ENCODE measurements around the gene TJP1. TPM values are rescaled to one million over a fixed set of nuclear protein-coding genes. Genes with fewer than 3 reads are reported as not detected.

Gene TJP1
- 90.6 and 97.8 TPM in 2 replicates for total RNA-seq
- long read RNA-seq, partial matches to known transcripts, result 15 of 20 reads
- long read RNA-seq, other reads (novel, unspliced or antisense), result 5 of 20 reads

DNA sequence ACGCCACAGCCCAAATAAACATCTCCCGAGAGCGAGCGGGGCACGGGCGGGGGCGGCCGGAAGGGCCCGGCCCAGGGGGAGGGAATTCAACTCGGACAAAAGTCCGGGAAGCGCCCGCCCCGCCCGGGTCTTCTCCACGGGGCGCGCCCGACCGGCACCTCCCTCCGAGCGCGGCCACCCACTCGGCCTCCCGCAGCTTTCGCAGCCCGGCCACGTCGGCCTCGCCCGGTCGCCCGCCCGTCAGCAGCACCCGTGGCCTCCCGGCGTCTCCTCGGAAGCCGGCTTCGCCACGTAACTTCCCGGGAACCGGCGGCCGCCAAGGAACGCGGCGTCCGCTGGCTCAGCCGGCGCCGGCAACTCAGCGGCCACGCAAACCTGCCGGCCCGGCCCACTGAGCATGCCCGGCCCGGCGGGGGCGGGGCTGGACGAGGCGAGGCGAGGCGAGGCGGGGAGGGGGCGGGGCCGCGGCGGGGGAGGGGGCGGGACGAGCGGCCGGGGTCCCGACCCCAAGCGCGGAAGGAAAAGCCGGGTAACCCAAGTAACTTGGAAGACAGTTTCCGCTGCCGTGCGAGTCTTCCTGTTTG, at the start of gene TJP1:
Gene TJP1 (minus strand): TSS at position 369 of the 584 bp plus-strand sequence. CDS start 440 bp downstream, outside the sequence.
- H3K27ac Mint-ChIP-seq (ENCODE audit: unreplicated experiment), result peak within 1 kb of the TSS; percentile 95
- no peaks in the 10 kb centered on the region for H3K27me3 Mint-ChIP-seq (ENCODE audit: low read depth)
- peaks cover 2% of the 10 kb centered on the region for H3K9me3 Mint-ChIP-seq
- TF ChIP-seq, protein P1, sequence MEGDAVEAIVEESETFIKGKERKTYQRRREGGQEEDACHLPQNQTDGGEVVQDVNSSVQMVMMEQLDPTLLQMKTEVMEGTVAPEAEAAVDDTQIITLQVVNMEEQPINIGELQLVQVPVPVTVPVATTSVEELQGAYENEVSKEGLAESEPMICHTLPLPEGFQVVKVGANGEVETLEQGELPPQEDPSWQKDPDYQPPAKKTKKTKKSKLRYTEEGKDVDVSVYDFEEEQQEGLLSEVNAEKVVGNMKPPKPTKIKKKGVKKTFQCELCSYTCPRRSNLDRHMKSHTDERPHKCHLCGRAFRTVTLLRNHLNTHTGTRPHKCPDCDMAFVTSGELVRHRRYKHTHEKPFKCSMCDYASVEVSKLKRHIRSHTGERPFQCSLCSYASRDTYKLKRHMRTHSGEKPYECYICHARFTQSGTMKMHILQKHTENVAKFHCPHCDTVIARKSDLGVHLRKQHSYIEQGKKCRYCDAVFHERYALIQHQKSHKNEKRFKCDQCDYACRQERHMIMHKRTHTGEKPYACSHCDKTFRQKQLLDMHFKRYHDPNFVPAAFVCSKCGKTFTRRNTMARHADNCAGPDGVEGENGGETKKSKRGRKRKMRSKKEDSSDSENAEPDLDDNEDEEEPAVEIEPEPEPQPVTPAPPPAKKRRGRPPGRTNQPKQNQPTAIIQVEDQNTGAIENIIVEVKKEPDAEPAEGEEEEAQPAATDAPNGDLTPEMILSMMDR (conservative IDR thresholded peaks at IDR 0.05), result no peak
- peaks cover 8% of the 10 kb centered on the region for H3K36me3 Mint-ChIP-seq (ENCODE audit: low read depth)
- peak within 1 kb of the TSS; percentile 95 for H3K4me3 Mint-ChIP-seq
- H3K4me1 Mint-ChIP-seq, result peaks cover 42% of the 10 kb centered on the region
- peak; percentile 70 for DNase-seq (ENCODE audit: low read depth, low spot score)

DNA sequence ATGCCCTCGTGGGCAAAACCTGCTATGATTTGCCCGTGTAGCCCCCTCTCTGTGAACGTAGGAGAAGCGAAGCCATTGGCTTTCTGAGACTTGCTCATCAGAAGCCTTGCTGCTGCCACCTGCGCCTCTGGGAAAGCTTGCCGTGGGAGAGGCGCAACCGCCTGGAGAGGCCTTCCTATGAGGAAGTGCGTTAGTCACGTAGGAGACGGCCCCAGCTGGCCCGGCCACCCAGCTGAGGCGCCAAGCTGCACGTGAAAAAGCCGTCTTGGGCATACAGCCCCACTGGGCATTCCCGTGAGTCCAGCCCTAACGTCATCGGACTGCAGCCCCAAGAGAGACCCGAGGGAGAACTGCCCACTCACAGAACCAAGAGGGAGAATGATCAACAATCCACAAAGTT, 49.1 kb upstream of the TJP1 start:
- Mint-ChIP-seq H3K27me3 (ENCODE audit: low read depth) (no peaks in the 10 kb centered on the region), H3K9me3 (no peaks in the 10 kb centered on the region), H3K4me3 (no peak overlapping the region), H3K36me3 (ENCODE audit: low read depth) (no peaks in the 10 kb centered on the region), H3K27ac (ENCODE audit: unreplicated experiment) (peak overlapping the region; percentile 93), H3K4me1 (peaks cover 46% of the 10 kb centered on the region)
- no peak for DNase-seq (ENCODE audit: low read depth, low spot score)
- TF ChIP-seq, protein P1 (conservative IDR thresholded peaks at IDR 0.05), result no peak

DNA sequence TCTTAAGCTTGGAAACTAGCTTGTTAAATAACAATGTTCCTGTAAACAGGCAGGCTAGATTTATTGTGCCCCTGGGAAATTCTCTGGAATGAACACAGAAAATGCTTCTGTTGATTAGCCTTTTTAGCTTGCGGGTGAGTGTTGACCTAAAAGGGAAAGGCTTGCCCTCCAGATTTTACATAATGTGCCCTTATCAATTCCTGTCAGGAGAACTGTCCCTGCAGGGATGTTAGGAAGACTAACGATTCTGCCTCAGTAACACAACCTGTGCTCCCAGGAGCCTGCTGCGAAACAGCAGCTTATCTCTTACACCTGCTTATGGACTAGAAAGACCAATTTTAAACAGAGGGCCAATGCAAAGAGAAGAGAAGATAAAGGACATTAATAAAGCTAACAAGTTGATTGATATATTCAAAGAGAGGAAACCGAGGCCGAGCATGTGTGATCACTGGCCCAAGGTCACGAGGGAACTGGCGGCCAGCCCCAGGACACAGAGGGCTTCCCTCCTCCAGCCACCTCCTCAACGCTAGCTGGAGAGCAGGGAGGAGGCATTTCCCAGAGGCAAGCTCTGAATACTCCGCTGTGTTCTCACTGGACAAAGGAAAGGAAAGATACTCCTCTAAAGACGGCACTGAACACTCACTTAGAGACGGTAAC, 48.4 kb upstream of the TJP1 start:
- no peaks in the 10 kb centered on the region for H3K27me3 Mint-ChIP-seq (ENCODE audit: low read depth)
- peak overlapping the region; percentile 85 for H3K27ac Mint-ChIP-seq (ENCODE audit: unreplicated experiment)
- peak overlapping the region; percentile 45 for H3K4me3 Mint-ChIP-seq
- peak; percentile 31 for DNase-seq (ENCODE audit: low read depth, low spot score)
- no peaks in the 10 kb centered on the region for H3K9me3 Mint-ChIP-seq
- no peaks in the 10 kb centered on the region for H3K36me3 Mint-ChIP-seq (ENCODE audit: low read depth)
- peaks cover 46% of the 10 kb centered on the region for H3K4me1 Mint-ChIP-seq
- TF ChIP-seq, protein P1 (conservative IDR thresholded peaks at IDR 0.05), result no peak

DNA sequence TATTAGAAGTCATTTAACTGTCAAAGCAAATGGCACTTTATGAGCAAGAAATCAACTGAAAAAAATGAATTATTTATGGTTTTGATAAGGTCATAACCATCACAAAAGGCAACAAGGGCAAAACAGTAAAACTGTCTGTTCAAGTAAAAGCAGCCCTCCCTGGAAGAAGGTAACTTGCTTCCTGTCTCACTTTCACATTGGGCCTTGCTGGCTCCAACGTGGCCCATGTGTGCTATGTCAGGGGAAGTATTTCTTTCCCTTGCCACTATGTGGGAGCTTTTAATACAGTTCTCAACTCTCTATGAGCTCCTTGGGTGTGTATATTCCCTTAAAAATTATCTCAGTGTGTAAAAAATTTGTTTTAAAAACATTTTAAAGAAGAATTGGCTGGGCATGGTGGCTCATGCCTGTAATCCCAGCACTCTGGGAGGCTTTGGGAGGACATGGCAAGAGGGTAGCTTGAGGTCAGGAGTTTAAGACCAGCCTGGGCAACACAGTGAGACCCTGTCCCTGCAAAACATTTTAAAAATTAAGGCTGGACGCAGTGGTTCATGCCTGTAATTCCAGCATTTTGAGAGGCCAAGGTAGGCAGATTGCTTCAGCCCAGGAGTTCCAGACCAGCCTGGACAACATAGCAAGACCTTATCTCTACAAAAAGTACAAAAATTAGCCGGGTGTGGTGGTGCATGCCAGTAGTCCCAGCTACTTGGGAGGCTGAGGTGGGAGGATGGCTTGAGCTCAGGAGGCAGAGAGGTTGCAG, 45.2 kb upstream of the TJP1 start:
- no peaks in the 10 kb centered on the region for H3K27me3 Mint-ChIP-seq (ENCODE audit: low read depth)
- H3K36me3 Mint-ChIP-seq (ENCODE audit: low read depth), result no peaks in the 10 kb centered on the region
- H3K27ac Mint-ChIP-seq (ENCODE audit: unreplicated experiment), result no peak overlapping the region
- TF ChIP-seq, protein P1 (conservative IDR thresholded peaks at IDR 0.05), result no peak
- H3K4me3 Mint-ChIP-seq, result no peak overlapping the region
- no peak for DNase-seq (ENCODE audit: low read depth, low spot score)
- no peaks in the 10 kb centered on the region for H3K9me3 Mint-ChIP-seq
- H3K4me1 Mint-ChIP-seq, result peaks cover 31% of the 10 kb centered on the region

DNA sequence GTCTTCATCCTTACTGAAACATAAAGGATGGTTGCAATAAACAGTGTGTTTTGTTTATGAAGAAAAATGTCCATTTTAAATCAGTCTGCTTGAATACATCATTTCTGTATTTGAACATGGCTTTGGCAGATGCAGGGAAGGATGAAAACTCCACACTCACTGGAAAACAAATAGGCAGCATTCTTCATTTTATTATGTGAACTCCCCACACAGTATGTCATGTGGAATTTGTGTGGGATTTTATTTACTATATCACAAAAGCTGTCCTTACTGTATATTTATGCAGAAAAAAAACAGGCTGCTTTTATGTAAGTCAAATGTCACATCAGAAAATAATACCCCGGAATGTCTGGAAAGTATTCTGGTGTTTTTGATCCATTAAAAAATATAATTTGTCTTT, 44.1 kb upstream of the TJP1 start:
- no peaks in the 10 kb centered on the region for H3K9me3 Mint-ChIP-seq
- H3K4me1 Mint-ChIP-seq, result peaks cover 23% of the 10 kb centered on the region
- no peak overlapping the region for H3K4me3 Mint-ChIP-seq
- H3K36me3 Mint-ChIP-seq (ENCODE audit: low read depth), result no peaks in the 10 kb centered on the region
- no peak for DNase-seq (ENCODE audit: low read depth, low spot score)
- TF ChIP-seq, protein P1 (conservative IDR thresholded peaks at IDR 0.05), result no peak
- H3K27ac Mint-ChIP-seq (ENCODE audit: unreplicated experiment), result no peak overlapping the region
- H3K27me3 Mint-ChIP-seq (ENCODE audit: low read depth), result no peaks in the 10 kb centered on the region

All from neural crest cell (in vitro differentiated cells).